Mesodermal cell (in vitro differentiated cells): ENCODE measurements around the gene SLX9.

ENCODE experiments used
- H3K27ac ChIP-seq: 2 replicates; pipeline ENCODE4 v1.7.0; 2013; ENCODE audit warnings: mild to moderate bottlenecking, low read depth, low read length, moderate library complexity; ENCODE audit not compliant: severe bottlenecking
- H3K36me3 ChIP-seq: 2 replicates; pipeline ENCODE4 v1.7.1; 2013; ENCODE audit warnings: mild to moderate bottlenecking, low read length, moderate library complexity; ENCODE audit not compliant: control insufficient read depth, insufficient read depth
- H3K4me1 ChIP-seq: one replicate; pipeline ENCODE4 v1.7.1; 2013; ENCODE audit warnings: mild to moderate bottlenecking, low read length; ENCODE audit not compliant: insufficient read depth, control insufficient read depth, poor library complexity, severe bottlenecking
- H3K4me3 ChIP-seq: 2 replicates; pipeline ENCODE4 v1.7.0; 2013; ENCODE audit warnings: low read length, control low read depth, mild to moderate bottlenecking; ENCODE audit not compliant: insufficient read depth, poor library complexity, severe bottlenecking; ENCODE audit errors: extremely low read depth
- H3K9me3 ChIP-seq: 2 replicates; pipeline ENCODE4 v1.7.1; 2013; ENCODE audit warnings: mild to moderate bottlenecking, low read length, moderate library complexity; ENCODE audit not compliant: control insufficient read depth
- WGBS, 2 experiments: methylation state at CpG; one replicate each; pipeline ENCODE4 v1.1.5; 2013; ENCODE audit warnings: missing lambda C conversion rate in 2 of 2; ENCODE audit not compliant: insufficient coverage in 2 of 2; 5-methylcytosine and 5-hydroxymethylcytosine counted together

Gene SLX9

DNA sequence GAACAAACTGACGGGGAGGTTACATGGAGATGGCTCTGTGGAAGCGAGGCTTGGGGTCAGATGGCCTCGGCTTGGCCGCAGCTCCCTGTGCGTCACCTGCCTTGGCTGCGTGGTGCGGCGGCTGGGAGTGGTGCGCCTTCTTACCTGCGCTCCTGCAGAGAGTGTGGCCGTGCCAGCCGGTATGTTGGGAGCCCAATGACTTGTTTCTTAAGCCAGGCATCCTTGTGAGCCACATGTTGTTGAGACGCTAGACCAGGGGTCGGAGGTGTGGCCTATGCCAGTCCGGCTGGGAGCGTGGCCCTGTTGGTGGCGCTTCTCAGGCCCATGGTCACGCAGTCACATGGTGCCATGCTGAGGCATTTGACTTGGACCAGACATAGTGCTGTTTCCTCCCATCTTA, 10.5 kb downstream of the SLX9 start:
- WGBS, 2 experiments, result 95% methylated on average over 18 of the region's 18 CpGs
- no peaks in the 10 kb centered on the region for H3K9me3 ChIP-seq
- no peak overlapping the region for H3K4me3 ChIP-seq
- H3K4me1 ChIP-seq, result no peaks in the 10 kb centered on the region
- peaks cover 48% of the 10 kb centered on the region for H3K36me3 ChIP-seq
- H3K27ac ChIP-seq, result no peak overlapping the region

DNA sequence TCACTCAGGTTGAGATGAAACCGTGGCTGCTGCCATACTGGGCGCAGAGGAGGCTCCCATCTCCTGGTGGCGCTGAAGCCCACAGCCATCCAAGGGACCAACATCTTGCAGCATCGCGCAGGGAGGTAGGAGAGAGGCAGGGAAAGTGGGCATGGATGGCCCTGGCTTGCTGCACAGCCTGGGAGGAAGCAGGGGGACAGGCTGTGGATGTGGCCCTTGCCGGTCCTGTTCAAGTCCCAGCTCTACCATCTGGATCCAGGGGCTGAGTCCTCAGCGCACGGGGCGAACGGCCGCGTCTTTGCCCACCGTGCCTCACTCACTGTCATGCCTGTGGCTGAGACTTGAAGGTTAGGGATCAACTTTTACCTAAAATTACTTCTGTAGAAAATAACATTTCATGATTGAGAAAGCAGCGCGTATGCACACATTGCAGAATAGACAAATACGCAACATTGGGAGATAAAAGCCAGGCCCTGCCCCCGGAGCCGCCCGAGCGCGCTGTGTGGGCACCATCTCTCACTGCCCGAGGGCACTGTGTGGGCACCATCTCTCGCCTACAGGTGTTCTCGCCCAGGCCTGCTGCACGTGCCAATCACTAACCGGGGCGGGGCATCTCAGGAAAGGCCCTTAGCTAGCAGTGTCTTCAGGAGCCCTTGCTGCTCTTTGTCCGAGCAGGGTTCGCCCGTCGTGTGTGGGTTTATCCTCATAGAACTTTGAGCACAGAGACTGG, 11.5 kb downstream of the SLX9 start:
- no peak overlapping the region for H3K4me3 ChIP-seq
- no peak overlapping the region for H3K27ac ChIP-seq
- H3K4me1 ChIP-seq, result no peaks in the 10 kb centered on the region
- no peaks in the 10 kb centered on the region for H3K9me3 ChIP-seq
- WGBS, 2 experiments, result 95 to 97% methylated on average over 19 to 22 of the region's 31 CpGs
- peaks cover 43% of the 10 kb centered on the region for H3K36me3 ChIP-seq

DNA sequence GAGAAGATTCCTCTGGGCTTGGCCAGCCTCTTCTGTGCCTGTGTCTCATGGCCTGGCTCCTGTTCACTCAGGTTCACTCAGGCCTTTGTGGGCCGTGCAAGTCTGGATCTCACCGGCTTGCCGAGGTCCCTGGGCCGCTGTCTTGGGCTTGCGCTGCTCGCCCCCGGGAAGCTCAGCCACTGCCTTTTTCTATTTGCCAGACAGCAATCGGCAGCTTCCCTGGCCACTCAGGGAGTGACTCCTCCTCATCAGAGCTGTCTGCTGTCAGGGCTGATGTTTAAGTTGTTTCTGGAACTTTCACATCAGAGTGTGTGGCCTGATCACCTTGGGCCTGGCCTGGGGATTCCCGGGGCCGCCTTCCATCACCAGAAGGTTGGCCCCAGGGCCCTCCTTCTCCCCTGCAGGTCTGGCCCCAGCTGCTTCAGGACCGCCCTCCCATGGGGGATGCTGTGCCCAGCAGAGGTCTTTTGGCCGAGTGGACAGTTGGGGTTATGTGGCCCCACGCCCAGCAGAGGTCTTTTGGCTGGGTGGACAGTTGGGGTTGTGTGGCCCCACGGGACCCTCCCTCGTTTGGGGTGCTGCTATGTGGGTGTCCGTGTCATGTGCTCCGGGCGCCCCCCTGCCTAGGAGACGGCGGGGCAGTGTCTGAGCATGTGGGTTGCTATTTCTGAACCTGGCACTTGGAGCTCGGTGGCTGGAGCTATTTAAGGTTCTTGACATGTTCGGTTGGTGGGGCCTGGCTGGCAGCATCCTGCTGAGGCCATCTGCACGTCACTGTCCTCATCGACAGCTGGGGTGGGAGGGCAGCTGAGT, 12.5 kb downstream of the SLX9 start:
- Histone ChIP-seq H3K27ac (no peak overlapping the region), H3K4me3 (no peak overlapping the region), H3K9me3 (no peaks in the 10 kb centered on the region), H3K4me1 (no peaks in the 10 kb centered on the region), H3K36me3 (peaks cover 42% of the 10 kb centered on the region)
- 92% methylated on average over 21 to 23 of the region's 24 CpGs for WGBS, 2 experiments

DNA sequence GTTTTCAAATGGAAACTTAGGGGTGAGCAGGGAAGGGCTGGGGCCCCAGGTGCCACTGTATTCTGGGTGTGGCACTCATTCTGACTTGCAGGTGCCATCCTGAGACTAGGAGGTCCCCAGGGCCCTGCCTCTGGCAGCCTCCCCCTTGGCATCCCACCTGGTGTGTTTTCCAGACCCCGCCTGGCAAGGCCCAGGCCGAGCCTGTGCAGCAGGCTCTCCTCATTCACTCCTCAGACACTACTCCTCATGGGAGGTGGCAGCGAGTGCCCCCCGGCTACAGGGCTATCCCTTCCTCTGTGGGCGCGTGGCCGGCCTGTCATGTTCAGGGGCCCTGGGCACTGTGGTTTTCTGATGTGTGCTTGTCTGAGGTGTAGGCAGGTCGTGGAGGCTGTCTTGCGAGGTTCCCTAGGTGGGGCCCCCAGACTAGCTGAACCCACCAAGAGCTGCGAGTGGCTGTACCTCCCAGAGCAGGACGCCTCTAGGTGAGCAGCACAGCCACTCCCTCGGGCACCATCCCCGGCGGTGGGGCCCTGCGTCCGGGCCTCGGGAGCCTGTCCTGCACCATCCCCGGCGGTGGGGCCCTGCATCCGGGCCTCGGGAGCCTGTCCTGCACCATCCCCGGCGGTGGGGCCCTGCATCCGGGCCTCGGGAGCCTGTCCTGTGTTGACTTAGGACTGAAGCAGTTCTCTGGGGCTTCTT, 13.2 kb downstream of the SLX9 start:
- Histone ChIP-seq H3K4me3 (no peak overlapping the region), H3K4me1 (peaks cover 4% of the 10 kb centered on the region), H3K36me3 (peaks cover 45% of the 10 kb centered on the region), H3K27ac (no peak overlapping the region), H3K9me3 (no peaks in the 10 kb centered on the region)
- 94 to 98% methylated on average over 20 of the region's 25 CpGs for WGBS, 2 experiments

DNA sequence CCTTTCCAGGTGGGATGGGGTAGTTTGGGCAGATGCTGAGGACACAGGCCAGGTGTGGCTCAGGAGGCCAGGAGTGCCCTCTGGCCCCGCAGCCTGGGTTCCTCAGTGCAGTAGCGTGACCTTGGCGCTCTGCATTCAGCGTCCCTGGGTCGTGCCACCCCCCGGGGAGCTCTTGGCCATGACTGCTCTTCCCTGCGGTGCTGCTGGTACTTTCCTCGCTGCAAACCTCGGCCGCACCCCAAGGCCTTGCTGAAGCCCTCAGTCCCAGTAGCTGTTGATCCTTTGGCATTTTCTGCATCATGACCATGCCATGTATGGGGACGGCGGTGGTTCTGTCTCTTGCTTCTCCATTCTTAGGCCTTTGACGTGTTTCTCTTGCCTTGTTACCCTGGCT, 13.8 kb downstream of the SLX9 start:
- Histone ChIP-seq H3K4me1 (peaks cover 10% of the 10 kb centered on the region), H3K4me3 (no peak overlapping the region), H3K9me3 (no peaks in the 10 kb centered on the region), H3K36me3 (peaks cover 48% of the 10 kb centered on the region), H3K27ac (no peak overlapping the region)
- 97 to 99% methylated on average over 13 of the region's 13 CpGs for WGBS, 2 experiments

DNA sequence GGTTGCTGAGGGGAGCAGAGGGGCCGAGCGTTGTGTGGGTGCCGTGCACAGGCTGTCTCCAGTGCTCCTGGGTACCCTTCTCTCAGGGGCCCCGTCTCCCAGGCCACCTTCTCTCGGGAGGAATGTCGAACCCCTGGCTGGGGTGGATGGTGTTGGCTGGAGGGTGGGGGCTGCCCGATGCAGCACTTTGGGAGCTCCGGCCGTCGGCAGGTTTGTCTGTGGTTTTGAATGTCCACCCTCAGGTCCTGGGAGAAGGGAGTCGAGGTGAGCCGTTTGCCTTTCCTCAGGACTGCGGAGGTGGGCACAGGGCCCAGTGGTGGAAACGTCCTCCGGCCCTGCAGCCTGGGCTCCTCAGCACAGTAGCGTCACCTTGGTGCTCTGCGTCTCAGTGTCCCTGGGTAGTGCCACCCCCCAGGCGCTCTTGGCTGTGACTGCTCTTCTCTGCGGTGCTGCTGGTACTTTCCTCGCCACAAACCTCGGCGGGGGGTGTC, 14.5 kb downstream of the SLX9 start:
- H3K4me1 ChIP-seq, result peaks cover 17% of the 10 kb centered on the region
- H3K36me3 ChIP-seq, result peaks cover 52% of the 10 kb centered on the region
- WGBS, 2 experiments, result 95 to 97% methylated on average over 19 to 21 of the region's 22 CpGs
- no peaks in the 10 kb centered on the region for H3K9me3 ChIP-seq
- no peak overlapping the region for H3K27ac ChIP-seq
- H3K4me3 ChIP-seq, result no peak overlapping the region

DNA sequence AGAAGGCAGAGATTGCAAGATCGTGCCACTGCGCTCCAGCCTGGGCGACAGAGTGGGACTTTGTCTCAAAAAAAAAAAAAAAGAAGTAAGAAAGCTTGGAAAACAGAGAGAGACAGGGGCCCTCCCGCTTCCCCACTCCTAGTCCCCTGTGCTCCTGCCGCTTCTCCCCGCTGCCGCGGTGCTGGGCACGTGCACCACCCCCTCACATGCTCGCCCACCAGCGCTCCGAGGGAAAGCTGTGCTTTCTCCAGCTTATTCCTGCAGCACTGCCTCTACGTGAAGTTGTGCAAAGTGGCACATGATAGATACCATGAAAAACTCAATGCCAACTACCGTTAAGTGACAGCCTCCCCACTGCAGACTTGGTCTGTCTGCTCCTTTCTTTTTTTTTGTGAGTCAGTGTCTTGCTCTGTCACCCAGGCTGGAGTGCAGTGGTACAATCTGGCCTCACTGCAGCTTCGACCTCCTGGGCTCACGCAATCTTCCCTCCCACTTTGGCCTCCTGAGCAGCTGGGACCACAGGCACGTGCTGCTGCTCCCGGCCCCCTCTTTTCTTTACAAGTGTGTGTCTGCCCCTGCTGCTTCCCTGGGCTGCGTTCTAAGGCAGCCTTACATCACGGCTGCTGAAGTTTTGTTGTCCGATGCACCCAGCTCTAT, 15.4 kb downstream of the SLX9 start:
- Histone ChIP-seq H3K9me3 (no peaks in the 10 kb centered on the region), H3K27ac (no peak overlapping the region), H3K36me3 (peaks cover 60% of the 10 kb centered on the region), H3K4me1 (peaks cover 21% of the 10 kb centered on the region), H3K4me3 (no peak overlapping the region)
- 91 to 92% methylated on average over 21 of the region's 21 CpGs for WGBS, 2 experiments

DNA sequence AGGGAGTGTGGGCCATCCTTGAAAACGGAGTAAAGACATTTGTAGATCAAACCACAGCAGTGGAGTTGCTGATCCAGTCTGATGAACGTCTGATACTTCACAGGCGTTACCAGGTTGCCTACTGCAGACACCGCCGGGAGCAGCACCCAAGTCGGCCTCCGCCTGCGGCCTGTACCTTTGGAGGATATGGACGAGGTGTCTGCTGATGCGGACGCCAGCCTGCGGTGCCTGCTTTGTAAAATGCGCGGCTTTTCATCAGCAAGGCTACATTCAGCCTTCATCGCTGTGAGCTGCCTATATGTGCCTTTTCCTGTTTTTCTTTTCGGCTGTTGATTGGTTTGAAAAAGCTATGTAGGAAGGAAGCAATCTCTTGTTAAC, 16.0 kb downstream of the SLX9 start:
- 94 to 97% methylated on average over 15 to 16 of the region's 16 CpGs for WGBS, 2 experiments

DNA sequence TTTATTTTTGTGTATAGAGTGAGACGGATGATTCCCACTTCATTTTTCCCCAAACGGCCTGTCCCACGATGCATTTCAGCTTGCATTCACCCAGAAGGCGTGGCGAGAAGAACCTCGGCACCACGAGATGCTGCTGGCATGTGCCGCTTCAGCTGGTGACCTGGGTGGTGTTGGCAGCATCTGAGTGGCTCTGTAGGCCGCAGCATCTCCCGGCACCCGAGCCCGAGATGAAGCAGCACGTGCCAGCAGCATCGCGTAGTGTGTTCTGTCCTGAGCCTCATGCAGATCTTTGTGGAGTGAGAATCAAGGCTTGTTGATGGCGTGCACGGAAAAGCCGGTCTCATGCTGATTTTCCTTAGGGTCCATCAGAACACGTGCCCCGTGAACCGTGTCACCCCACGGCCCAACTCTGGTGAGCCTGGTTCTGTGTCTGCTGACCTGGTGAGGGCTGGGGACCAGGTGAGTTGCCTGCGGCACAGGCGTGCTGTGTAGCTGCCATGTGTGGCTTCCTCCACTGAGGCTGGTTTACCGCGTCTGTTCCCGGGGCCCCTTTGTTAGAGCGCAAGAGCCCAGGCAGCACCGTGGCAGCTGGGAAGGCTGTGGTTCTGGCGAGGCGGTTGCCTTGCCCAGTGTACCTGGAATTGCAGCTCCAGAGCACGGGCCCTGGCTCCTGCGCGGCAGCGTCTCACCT, 16.7 kb downstream of the SLX9 start:
- Histone ChIP-seq H3K4me3 (no peak overlapping the region), H3K4me1 (peaks cover 21% of the 10 kb centered on the region), H3K36me3 (peaks cover 60% of the 10 kb centered on the region), H3K9me3 (no peaks in the 10 kb centered on the region), H3K27ac (no peak overlapping the region)
- whole genome bisulfite sequencing, 2 experiments, result 97% methylated on average over 32 to 35 of the region's 35 CpGs

More for the DNA sequence above, 16.0 kb downstream of the SLX9 start:
- Histone ChIP-seq H3K27ac (no peak overlapping the region), H3K9me3 (no peaks in the 10 kb centered on the region), H3K4me1 (peaks cover 21% of the 10 kb centered on the region), H3K4me3 (no peak overlapping the region), H3K36me3 (peaks cover 60% of the 10 kb centered on the region)
